Measurements from ENCODE around the gene ATG13. TPM values are rescaled to one million over a fixed set of nuclear protein-coding genes. Genes with fewer than 3 reads are reported as not detected.
A peak's percentile ranks its signal among the peaks of the same experiment; 100 is the strongest.

ATG13 gene
- total RNA-seq, 1 donor from 2014 or later, result 36.9 TPM

DNA sequence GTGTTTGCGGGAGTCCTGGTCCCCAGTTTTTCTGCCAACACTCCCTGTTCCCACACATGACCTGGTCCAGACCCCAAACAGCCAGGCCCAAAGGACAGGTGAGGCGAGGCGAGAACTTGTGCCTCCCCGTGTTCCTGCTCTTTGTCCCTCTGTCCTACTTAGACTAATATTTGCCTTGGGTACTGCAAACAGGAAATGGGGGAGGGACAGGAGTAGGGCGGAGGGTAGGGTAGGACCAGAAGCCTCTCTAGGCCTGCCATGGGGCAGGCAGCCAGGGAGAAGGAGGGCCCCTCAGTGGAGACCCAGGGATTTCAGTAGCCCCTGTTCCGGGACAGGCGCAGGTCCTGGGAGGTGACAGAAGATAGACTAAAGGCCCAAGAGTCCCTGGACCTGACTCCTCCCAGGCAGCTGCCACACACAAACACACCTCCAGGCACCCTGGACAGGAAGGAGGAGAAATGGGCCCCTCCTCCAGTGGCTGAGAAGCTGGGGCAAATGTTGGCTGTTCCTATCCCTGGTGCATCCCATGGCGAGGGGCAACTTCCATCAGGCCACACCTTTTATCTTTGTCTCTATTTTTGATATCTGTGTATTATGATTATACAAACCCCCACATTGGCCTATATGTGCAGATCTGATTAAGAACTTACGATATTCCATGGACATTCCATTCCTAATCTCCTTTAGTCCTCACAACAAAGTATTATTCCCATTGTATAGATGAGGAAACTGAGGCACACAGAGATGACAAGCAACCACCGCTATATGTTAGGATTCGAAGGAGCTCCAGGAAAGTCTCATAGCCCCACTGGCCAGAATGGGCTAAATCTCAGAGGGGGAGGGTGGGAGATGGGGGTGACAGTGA lies 101.0 kb downstream of the ATG13 start:
- FAIRE-seq (no peak), DNase-seq (ENCODE audit: low read depth) (peak; percentile 37)
- H3K4me3 ChIP-seq (ENCODE audit: low read depth, low read length), result no peak overlapping the region
- no peaks in the 10 kb centered on the region for H3K27me3 ChIP-seq (ENCODE audit: control insufficient read depth, insufficient read depth, low read length)
- TF ChIP-seq, protein P1, sequence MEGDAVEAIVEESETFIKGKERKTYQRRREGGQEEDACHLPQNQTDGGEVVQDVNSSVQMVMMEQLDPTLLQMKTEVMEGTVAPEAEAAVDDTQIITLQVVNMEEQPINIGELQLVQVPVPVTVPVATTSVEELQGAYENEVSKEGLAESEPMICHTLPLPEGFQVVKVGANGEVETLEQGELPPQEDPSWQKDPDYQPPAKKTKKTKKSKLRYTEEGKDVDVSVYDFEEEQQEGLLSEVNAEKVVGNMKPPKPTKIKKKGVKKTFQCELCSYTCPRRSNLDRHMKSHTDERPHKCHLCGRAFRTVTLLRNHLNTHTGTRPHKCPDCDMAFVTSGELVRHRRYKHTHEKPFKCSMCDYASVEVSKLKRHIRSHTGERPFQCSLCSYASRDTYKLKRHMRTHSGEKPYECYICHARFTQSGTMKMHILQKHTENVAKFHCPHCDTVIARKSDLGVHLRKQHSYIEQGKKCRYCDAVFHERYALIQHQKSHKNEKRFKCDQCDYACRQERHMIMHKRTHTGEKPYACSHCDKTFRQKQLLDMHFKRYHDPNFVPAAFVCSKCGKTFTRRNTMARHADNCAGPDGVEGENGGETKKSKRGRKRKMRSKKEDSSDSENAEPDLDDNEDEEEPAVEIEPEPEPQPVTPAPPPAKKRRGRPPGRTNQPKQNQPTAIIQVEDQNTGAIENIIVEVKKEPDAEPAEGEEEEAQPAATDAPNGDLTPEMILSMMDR (IDR thresholded peaks at IDR 0.05; ENCODE audit: insufficient read depth, low read length, severe bottlenecking), result no peak
- H3K36me3 ChIP-seq (ENCODE audit: control insufficient read depth, insufficient read depth, low read length), result no peaks in the 10 kb centered on the region

GRCh38 chr11:46719048-46719542 lies 101.7 kb downstream of the ATG13 start, which contains the start of gene F2:
F2 (plus strand) TSS chr11:46719213; CDS start chr11:46719236, 23 bp downstream.
- DNase-seq (ENCODE audit: low read depth) (no peak), FAIRE-seq (no peak)
- H3K27me3 ChIP-seq (ENCODE audit: control insufficient read depth, insufficient read depth, low read length), result no peaks in the 10 kb centered on the region
- no peak within 1 kb of the TSS for H3K4me3 ChIP-seq (ENCODE audit: low read depth, low read length)
- TF ChIP-seq, protein P1 (IDR thresholded peaks at IDR 0.05; ENCODE audit: insufficient read depth, low read length, severe bottlenecking), result no peak
- H3K36me3 ChIP-seq (ENCODE audit: control insufficient read depth, insufficient read depth, low read length), result no peaks in the 10 kb centered on the region

DNA sequence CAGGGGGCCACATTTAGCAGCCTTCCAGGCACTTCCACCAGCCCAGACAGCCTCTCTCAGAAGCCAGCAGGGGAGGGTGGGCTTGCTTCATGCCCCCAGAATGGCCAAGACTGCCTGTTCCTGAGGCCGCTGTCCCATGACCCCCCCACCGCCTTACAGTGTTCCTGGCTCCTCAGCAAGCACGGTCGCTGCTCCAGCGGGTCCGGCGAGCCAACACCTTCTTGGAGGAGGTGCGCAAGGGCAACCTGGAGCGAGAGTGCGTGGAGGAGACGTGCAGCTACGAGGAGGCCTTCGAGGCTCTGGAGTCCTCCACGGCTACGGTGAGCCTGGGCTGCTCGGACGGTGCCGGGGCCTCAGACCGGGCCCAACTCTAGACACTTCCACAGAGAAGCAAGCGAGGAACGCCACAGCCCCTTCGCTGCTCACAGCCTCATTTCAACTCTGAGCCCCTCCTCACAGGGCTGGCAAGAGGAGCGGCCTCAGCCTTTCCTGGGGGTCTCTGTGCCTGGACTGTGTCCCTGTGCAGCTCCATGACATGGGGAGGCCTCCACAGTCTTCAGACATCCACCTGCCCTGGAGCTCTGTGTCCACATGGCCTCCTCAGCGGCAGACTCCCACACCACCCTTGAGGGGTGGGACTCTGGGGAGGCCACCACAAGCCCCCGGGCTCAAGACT lies 102.3 kb downstream of the ATG13 start:
- H3K36me3 ChIP-seq (ENCODE audit: control insufficient read depth, insufficient read depth, low read length), result no peaks in the 10 kb centered on the region
- H3K27me3 ChIP-seq (ENCODE audit: control insufficient read depth, insufficient read depth, low read length), result no peaks in the 10 kb centered on the region
- no peak overlapping the region for H3K4me3 ChIP-seq (ENCODE audit: low read depth, low read length)
- no peak for FAIRE-seq
- no peak for DNase-seq (ENCODE audit: low read depth)
- TF ChIP-seq, protein P1 (IDR thresholded peaks at IDR 0.05; ENCODE audit: insufficient read depth, low read length, severe bottlenecking), result no peak

GRCh38 chr11:46721286-46721685 lies 103.9 kb downstream of the ATG13 start:
- Histone ChIP-seq H3K36me3 (ENCODE audit: control insufficient read depth, insufficient read depth, low read length) (no peaks in the 10 kb centered on the region), H3K4me3 (ENCODE audit: low read depth, low read length) (no peak overlapping the region), H3K27me3 (ENCODE audit: control insufficient read depth, insufficient read depth, low read length) (no peaks in the 10 kb centered on the region)
- no peak for DNase-seq (ENCODE audit: low read depth)
- FAIRE-seq, result no peak
- TF ChIP-seq, protein P1 (IDR thresholded peaks at IDR 0.05; ENCODE audit: insufficient read depth, low read length, severe bottlenecking), result no peak

GRCh38 chr11:46722566-46723358 lies 105.4 kb downstream of the ATG13 start:
- TF ChIP-seq, protein P1 (IDR thresholded peaks at IDR 0.05; ENCODE audit: insufficient read depth, low read length, severe bottlenecking), result no peak
- no peak for FAIRE-seq
- H3K27me3 ChIP-seq (ENCODE audit: control insufficient read depth, insufficient read depth, low read length), result no peaks in the 10 kb centered on the region
- H3K4me3 ChIP-seq (ENCODE audit: low read depth, low read length), result no peak overlapping the region
- DNase-seq (ENCODE audit: low read depth), result no peak
- H3K36me3 ChIP-seq (ENCODE audit: control insufficient read depth, insufficient read depth, low read length), result no peaks in the 10 kb centered on the region
